ENCODE measurements around the gene KCNH1.
"Not testable (repeated sequence)": the region's sequence is repeated elsewhere in the genome, so short reads cannot be mapped to it uniquely, and the experiment has no call there.

KCNH1 gene

DNA sequence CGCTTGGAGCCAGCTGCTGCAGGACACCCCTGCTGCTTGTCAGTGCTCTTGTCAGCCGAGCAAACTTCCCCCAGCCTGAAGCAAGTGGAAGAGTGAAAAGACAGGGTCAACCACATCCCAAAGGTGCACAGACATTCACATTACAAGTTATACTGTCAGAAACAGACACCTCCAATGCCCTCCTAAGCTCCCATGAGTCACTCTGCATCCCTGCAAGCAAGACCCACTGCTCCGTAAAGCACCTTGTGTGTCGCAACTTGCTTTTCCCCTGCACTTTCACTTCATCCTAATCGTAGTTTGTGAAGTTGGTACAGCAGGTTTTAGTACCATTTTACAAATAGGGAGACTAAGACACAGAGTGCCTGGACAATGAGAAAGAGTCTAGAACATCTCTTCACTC, 51.1 kb downstream of the KCNH1 start:
- no peak overlapping the region for H3K27ac ChIP-seq
- TF ChIP-seq, protein P1, sequence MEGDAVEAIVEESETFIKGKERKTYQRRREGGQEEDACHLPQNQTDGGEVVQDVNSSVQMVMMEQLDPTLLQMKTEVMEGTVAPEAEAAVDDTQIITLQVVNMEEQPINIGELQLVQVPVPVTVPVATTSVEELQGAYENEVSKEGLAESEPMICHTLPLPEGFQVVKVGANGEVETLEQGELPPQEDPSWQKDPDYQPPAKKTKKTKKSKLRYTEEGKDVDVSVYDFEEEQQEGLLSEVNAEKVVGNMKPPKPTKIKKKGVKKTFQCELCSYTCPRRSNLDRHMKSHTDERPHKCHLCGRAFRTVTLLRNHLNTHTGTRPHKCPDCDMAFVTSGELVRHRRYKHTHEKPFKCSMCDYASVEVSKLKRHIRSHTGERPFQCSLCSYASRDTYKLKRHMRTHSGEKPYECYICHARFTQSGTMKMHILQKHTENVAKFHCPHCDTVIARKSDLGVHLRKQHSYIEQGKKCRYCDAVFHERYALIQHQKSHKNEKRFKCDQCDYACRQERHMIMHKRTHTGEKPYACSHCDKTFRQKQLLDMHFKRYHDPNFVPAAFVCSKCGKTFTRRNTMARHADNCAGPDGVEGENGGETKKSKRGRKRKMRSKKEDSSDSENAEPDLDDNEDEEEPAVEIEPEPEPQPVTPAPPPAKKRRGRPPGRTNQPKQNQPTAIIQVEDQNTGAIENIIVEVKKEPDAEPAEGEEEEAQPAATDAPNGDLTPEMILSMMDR (conservative IDR thresholded peaks at IDR 0.05), result no peak
- no peak for TF ChIP-seq ZFX (IDR thresholded peaks at IDR 0.05)

DNA sequence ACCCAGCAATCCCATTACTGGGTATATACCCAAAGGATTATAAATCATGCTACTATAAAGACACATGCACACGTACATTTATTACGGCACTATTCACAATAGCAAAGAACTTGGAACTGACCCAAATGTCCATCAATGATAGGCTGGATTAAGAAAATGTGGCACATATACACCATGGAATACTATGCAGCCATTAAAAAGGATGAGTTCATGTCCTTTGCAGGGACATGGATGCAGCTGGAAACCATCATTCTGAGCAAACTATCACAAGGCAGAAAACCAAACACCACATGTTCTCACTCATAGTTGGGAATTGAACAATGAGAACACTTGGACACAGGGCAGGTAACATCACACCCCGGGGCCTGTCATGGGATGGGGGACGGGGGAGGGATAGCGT, 52.5 kb downstream of the KCNH1 start:
- not testable (repeated sequence) for H3K27ac ChIP-seq

DNA sequence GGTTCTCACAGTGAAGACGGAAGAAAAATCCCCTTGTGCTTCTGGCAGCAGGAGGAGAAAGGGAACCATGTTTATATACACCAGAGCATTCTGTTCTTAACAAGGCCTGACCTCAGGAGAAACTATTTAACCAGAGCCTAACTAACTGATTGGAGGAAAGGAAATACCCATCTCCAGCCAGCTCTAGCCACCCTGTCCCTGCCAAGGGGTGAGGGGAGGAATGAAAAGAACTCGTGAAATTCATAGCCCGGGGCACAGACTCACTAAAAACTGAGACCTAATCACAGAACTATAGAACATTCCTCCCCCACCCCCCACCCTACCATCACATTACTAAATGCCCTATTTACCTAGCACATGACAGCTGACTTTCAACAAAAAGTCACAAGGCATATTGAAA, 65.0 kb downstream of the KCNH1 start:
- H3K27ac ChIP-seq, result no peak overlapping the region
- TF ChIP-seq, protein P1 (conservative IDR thresholded peaks at IDR 0.05), result no peak
- no peak for TF ChIP-seq ZFX (IDR thresholded peaks at IDR 0.05)

DNA sequence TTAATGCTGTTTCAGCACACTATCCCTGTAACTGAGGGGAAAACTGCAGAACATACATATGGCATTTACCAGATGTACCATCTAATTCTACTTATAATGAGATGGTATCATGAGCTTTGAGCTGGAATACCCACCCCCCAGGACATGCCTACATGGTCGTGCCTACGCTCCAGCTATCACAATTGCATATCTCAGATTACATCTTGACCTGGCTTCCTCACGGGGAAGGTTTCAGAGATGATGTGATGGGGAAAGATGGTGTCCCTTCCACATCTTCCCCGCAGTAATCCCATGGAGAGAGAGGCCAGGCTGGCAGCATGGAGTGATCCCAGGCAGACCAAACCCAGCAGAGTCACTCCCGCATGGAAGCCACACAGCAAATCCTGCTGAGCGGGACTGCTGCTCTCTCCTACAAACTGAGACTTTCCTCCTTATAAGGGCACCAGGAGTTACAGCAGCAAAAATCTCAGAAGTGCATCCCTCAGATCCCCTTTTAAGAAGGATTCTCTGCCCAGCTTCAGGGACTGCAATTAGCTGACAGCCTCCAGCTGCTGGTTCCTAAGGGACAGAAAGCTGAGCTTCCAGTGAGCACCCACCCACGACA, 67.1 kb downstream of the KCNH1 start:
- no peak for TF ChIP-seq ZFX (IDR thresholded peaks at IDR 0.05)
- TF ChIP-seq, protein P1 (conservative IDR thresholded peaks at IDR 0.05), result no peak

DNA sequence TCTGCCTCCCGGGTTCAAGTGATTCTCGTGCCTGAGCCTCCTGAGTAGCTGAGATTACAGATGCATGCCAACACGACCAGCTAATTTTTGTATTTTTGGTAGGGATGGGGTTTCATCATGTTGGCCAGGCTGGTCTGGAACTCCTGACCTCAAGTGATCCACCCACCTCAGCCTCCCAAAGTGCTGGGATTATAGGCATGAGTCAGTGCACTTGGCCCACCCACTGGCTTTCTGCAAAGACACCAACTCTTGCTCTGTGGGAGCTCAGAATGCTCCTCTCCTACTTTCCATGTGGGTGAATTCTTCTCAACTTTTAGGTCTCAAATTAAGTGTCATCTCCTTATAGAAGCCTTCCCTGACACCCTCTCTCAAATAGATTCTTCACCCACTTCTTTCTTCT, 92.1 kb downstream of the KCNH1 start:
- not testable (repeated sequence) for H3K27ac ChIP-seq

More for the DNA sequence above, 67.1 kb downstream of the KCNH1 start:
- H3K27ac ChIP-seq, result no peak overlapping the region

DNA sequence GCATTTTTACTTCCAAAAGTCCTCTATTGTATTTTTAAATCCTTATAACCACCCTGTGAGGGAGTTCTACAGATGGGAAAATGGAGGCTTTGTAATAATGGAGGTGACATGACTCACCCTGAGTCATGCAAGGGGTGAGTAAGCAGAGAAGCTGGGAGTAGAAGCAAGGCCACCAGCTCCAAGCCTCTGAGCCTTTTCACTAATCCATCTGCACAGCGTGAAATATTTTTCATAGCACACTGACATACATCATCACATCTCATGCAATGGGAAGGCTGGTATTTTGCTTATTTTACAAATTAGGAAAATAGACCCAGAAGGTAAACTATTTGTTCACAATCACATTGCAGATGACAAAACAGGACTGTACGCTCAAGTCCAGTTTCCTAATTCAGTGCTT, 96.9 kb downstream of the KCNH1 start:
- H3K27ac ChIP-seq, result no peak overlapping the region
- TF ChIP-seq, protein P1 (conservative IDR thresholded peaks at IDR 0.05), result no peak
- no peak for TF ChIP-seq ZFX (IDR thresholded peaks at IDR 0.05)

DNA sequence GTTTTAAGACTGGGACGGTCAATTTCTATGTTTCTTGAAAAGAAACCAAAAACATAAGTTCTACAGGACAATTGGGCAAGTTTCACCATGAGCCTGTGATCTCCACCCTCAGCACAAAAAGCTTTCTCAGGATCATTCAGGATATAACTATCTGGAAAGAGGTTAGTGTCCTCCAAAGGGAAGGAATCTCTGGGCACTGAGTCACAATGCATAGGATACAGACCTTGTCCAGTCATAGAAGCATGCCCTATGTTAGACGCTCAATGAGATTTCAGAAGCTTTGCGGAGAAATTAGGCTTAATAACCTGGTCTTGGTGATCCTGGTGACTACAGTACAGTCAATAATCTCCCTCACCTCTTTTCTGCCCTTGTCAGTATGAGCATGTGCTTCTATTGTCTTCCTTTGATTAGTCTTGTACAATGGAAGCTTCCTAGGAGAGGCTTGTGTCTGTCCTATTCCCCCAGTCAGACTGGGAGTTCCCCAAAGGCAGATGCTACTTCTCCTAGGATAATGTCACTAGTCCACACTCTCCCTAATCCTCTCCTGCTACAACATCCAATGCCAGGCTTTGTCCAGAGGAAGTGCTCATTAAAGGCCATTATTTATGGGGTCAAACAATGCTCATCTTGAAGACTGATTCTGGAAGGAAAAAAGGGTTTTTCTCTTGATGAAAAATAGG, 97.4 kb downstream of the KCNH1 start:
- H3K27ac ChIP-seq, result no peak overlapping the region
- no peak for TF ChIP-seq ZFX (IDR thresholded peaks at IDR 0.05)
- TF ChIP-seq, protein P1 (conservative IDR thresholded peaks at IDR 0.05), result no peak

DNA sequence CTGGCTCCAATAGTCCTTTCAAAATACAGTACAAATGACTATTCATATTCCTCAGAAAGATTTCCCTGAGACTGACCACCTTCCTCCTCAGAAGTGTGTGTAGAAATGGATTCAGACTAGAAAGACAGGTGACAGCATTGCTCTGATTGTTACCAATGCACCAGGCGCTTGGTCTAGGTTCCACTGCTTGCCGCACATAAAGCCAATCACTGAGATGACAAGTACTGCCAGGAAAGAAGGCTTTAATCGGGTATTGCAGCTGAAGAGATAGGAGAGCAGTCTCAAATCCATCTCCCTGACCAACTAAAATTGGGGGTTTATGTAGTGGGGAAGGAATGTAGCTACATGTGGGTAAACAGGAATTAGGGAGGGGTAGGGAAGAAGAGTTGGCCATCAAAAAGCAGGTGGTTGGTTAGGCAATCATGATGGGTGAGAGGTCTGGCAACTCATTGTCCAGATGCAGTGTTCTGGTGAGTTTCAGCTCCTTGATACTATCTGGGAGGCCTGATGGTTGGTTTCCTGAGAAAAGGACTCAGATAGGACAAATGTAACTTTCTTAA, 98.0 kb downstream of the KCNH1 start:
- H3K27ac ChIP-seq, result no peak overlapping the region
- no peak for TF ChIP-seq ZFX (IDR thresholded peaks at IDR 0.05)
- TF ChIP-seq, protein P1 (conservative IDR thresholded peaks at IDR 0.05), result no peak
